GM19372 (cell line): ENCODE data around the gene CAPNS1.
A peak's percentile ranks its signal among the peaks of the same experiment; 100 is the strongest.

Experiments used
- ATAC-seq: cut with Tn5 transposase; IDR thresholded peaks from one replicate; pipeline ENCODE4 v1.9.1; 2021; ENCODE audit warnings: mild to moderate bottlenecking, low read depth, moderate library complexity; ENCODE audit not compliant: unreplicated experiment

The CAPNS1 gene

GRCh38 chr19:36139473-36140303, at the start of gene CAPNS1:
Gene CAPNS1, plus strand, starts transcription at chr19:36140066. Its CDS starts 946 bp downstream, at chr19:36141012.
- ATAC-seq, result peak; percentile 84

GRCh38 chr19:36090910-36091695, 48.8 kb upstream of the CAPNS1 start:
- ATAC-seq, result no peak

- no peak for ATAC-seq
Observed at GRCh38 chr19:36092566-36092965, 47.3 kb upstream of the CAPNS1 start.

GRCh38 chr19:36093146-36093662, 46.7 kb upstream of the CAPNS1 start:
- no peak for ATAC-seq

- ATAC-seq, result no peak
Observed at GRCh38 chr19:36093687-36094086, 46.2 kb upstream of the CAPNS1 start.

GRCh38 chr19:36097036-36097435, 42.8 kb upstream of the CAPNS1 start:
- ATAC-seq, result no peak

- no peak for ATAC-seq
Observed at GRCh38 chr19:36099166-36099785, 40.6 kb upstream of the CAPNS1 start.

- no peak for ATAC-seq
Observed at GRCh38 chr19:36100476-36100875, 39.4 kb upstream of the CAPNS1 start.

GRCh38 chr19:36101550-36102327, 38.1 kb upstream of the CAPNS1 start:
- no peak for ATAC-seq

GRCh38 chr19:36103040-36103626, 36.7 kb upstream of the CAPNS1 start:
- ATAC-seq, result no peak

- ATAC-seq, result no peak
Observed at GRCh38 chr19:36103842-36104552, 35.9 kb upstream of the CAPNS1 start.

GRCh38 chr19:36106441-36106840, 33.4 kb upstream of the CAPNS1 start:
- no peak for ATAC-seq

GRCh38 chr19:36106991-36107390, 32.9 kb upstream of the CAPNS1 start:
- no peak for ATAC-seq

GRCh38 chr19:36108684-36109083, 31.2 kb upstream of the CAPNS1 start:
- no peak for ATAC-seq

GRCh38 chr19:36110487-36111199, 29.2 kb upstream of the CAPNS1 start, which contains the start of gene OVOL3:
Gene OVOL3, plus strand, starts transcription at chr19:36111143. Its CDS starts 60 bp downstream, at chr19:36111203.
- no peak for ATAC-seq

- ATAC-seq, result no peak
Observed at GRCh38 chr19:36111200-36111539, 28.7 kb upstream of the CAPNS1 start.

- no peak for ATAC-seq
Observed at GRCh38 chr19:36112678-36113077, 27.2 kb upstream of the CAPNS1 start.

- ATAC-seq, result no peak
Observed at GRCh38 chr19:36113425-36113824, 26.4 kb upstream of the CAPNS1 start.
